ENCODE measurements around the gene MEN1.

Gene MEN1

GRCh38 chr11:64842851-64843685 is 32.7 kb upstream of the MEN1 start:
- TF ChIP-seq EP300 (IDR thresholded peaks at IDR 0.05; ENCODE audit: borderline replicate concordance) (no peak), MAX (IDR thresholded peaks at IDR 0.05) (peak; percentile 35; the same call in 1 of the 2 replicates), EGR1 (IDR thresholded peaks at IDR 0.05) (peak; percentile 46; the same call in 1 of the 2 replicates), REST (IDR thresholded peaks at IDR 0.05; ENCODE audit: low read depth) (no peak), TEAD4 (IDR thresholded peaks at IDR 0.05) (no peak), ZBTB7A (IDR thresholded peaks at IDR 0.05; ENCODE audit: low read depth) (no peak; the same call in none of the 2 replicates), TCF12 (IDR thresholded peaks at IDR 0.05; ENCODE audit: low read depth) (peak; percentile 30; the same call in 1 of the 2 replicates), TAF1 (IDR thresholded peaks at IDR 0.05; ENCODE audit: low read depth) (no peak), USF1 (IDR thresholded peaks at IDR 0.05) (no peak), YY1 (IDR thresholded peaks at IDR 0.05; ENCODE audit: low read depth) (0 out of 2 replicates have a peak, but pooled peaks have one; percentile 19), RAD21 (IDR thresholded peaks at IDR 0.05; ENCODE audit: low read depth) (no peak), NFIC (IDR thresholded peaks at IDR 0.05) (peak; percentile 35; the same call in 1 of the 2 replicates), CEBPB (IDR thresholded peaks at IDR 0.05) (no peak; the same call in 1 of the 2 replicates), CREB1 (IDR thresholded peaks at IDR 0.05; ENCODE audit: low read depth) (no peak)

GRCh38 chr11:64842366-64842759 is 32.0 kb upstream of the MEN1 start:
- TF ChIP-seq EP300 (IDR thresholded peaks at IDR 0.05; ENCODE audit: borderline replicate concordance) (no peak), TAF1 (IDR thresholded peaks at IDR 0.05; ENCODE audit: low read depth) (peak; percentile 18; the same call in 1 of the 2 replicates)

- TF ChIP-seq YY1 (IDR thresholded peaks at IDR 0.05; ENCODE audit: low read depth): no peak
- no peak for TF ChIP-seq REST (IDR thresholded peaks at IDR 0.05; ENCODE audit: low read depth)
- TF ChIP-seq EP300 (IDR thresholded peaks at IDR 0.05; ENCODE audit: borderline replicate concordance): no peak
- no peak for TF ChIP-seq MAX (IDR thresholded peaks at IDR 0.05)
- no peak for TF ChIP-seq TEAD4 (IDR thresholded peaks at IDR 0.05)
- no peak for TF ChIP-seq CEBPB (IDR thresholded peaks at IDR 0.05)
- no peak for TF ChIP-seq USF1 (IDR thresholded peaks at IDR 0.05)
- TF ChIP-seq FOXM1 (IDR thresholded peaks at IDR 0.05; ENCODE audit: borderline replicate concordance, low read depth): no peak
- no peak for TF ChIP-seq TAF1 (IDR thresholded peaks at IDR 0.05; ENCODE audit: low read depth)
Observed at GRCh38 chr11:64841592-64842365, 31.4 kb upstream of the MEN1 start.

- TF ChIP-seq NFIC (IDR thresholded peaks at IDR 0.05): no peak
- no peak for TF ChIP-seq CEBPB (IDR thresholded peaks at IDR 0.05)
- TF ChIP-seq YY1 (IDR thresholded peaks at IDR 0.05; ENCODE audit: low read depth): no peak
- no peak for TF ChIP-seq RAD21 (IDR thresholded peaks at IDR 0.05; ENCODE audit: low read depth)
- TF ChIP-seq TAF1 (IDR thresholded peaks at IDR 0.05; ENCODE audit: low read depth): no peak
- no peak for TF ChIP-seq TEAD4 (IDR thresholded peaks at IDR 0.05)
- no peak for TF ChIP-seq REST (IDR thresholded peaks at IDR 0.05; ENCODE audit: low read depth)
- TF ChIP-seq EGR1 (IDR thresholded peaks at IDR 0.05): no peak
- no peak for TF ChIP-seq MAX (IDR thresholded peaks at IDR 0.05)
- TF ChIP-seq TCF12 (IDR thresholded peaks at IDR 0.05; ENCODE audit: low read depth): no peak
- no peak for TF ChIP-seq ZBTB7A (IDR thresholded peaks at IDR 0.05; ENCODE audit: low read depth)
- TF ChIP-seq EP300 (IDR thresholded peaks at IDR 0.05; ENCODE audit: borderline replicate concordance): no peak
- TF ChIP-seq FOXM1 (IDR thresholded peaks at IDR 0.05; ENCODE audit: borderline replicate concordance, low read depth): no peak
- TF ChIP-seq CREB1 (IDR thresholded peaks at IDR 0.05; ENCODE audit: low read depth): no peak
- no peak for TF ChIP-seq USF1 (IDR thresholded peaks at IDR 0.05)
Observed at GRCh38 chr11:64839887-64840782, 29.8 kb upstream of the MEN1 start.

Measured in Ishikawa (cell line).